Upper lobe of right lung (tissue), 1 donor: ENCODE data around the gene LINC00237. TPM values are rescaled to one million over a fixed set of nuclear protein-coding genes. Genes with fewer than 3 reads are reported as not detected.

Experiments
- ATAC-seq: fragments of 200-7000 bp; cut with Tn5 transposase; one replicate; pipeline ENCODE4 v1.9.1; 2020; ENCODE audit warnings: mild to moderate bottlenecking, moderate library complexity
- DNase-seq: peaks from one replicate; pipeline ENCODE4 v3.0.0-alpha.2; 2020
- H3K27ac ChIP-seq: fragments of 200-600 bp; one replicate; pipeline ENCODE4 v1.8.0; 2022
- H3K27me3 ChIP-seq: fragments of 200-600 bp; one replicate; pipeline ENCODE4 v1.8.0; 2022; ENCODE audit warnings: mild to moderate bottlenecking
- H3K36me3 ChIP-seq: fragments of 200-600 bp; one replicate; pipeline ENCODE4 v1.8.0; 2022
- H3K4me1 ChIP-seq: fragments of 200-600 bp; one replicate; pipeline ENCODE4 v1.8.0; 2022
- H3K4me3 ChIP-seq: fragments of 200-600 bp; one replicate; pipeline ENCODE4 v1.8.0; 2022; ENCODE audit warnings: mild to moderate bottlenecking
- H3K9me3 ChIP-seq: fragments of 200-600 bp; one replicate; pipeline ENCODE4 v1.8.0; 2022
- intact Hi-C: fragments of 100-400 bp; cut with DNase I; formaldehyde crosslinking; loops from one replicate; pipeline ENCODE4 v1.11.0; 2022
- total RNA-seq: library from RNA; stranded (reverse); fragmentation: NEBNext Ultra II Directional; extraction: Animal tissue kit (Norgen Biotek cat#: 25700); gene quantifications from one replicate; pipeline ENCODE4 v1.2.1, GENCODE V29; 2021
- TF ChIP-seq, protein P1 (sequence below): fragments of 200-600 bp; IDR thresholded peaks from one replicate; pipeline ENCODE4 v1.8.0; 2022; ENCODE audit warnings: antibody characterized with exemption
- donor health status: DM: no; HTN: yes; CAD: no; lungs with severe emphysema.

LINC00237 gene
- total RNA-seq, 1 donor from 2014 or later = not detected

DNA sequence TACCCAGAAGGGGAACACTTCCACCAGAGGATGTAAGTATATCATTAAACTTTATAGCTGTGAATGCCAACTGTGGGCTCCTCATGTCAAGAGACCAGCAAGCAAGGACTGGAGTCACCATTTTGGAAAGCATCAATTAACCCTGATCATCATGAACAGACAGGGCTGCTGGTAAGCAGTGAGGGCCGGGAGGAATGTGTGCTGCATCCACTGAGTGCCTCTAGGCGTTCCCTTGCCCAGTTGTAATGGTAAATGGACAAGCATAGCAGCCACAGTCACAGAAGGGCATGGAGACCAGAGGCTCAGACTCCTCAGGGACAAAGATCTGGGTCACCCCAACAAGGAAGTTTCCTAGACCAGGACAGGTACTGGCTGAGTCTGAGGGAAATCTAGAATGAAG, 23.6 kb downstream of the LINC00237 start:
- Histone ChIP-seq H3K27me3 (peaks cover 19% of the 10 kb centered on the region), H3K27ac (no peak overlapping the region), H3K36me3 (no peaks in the 10 kb centered on the region), H3K4me1 (no peaks in the 10 kb centered on the region), H3K4me3 (no peak overlapping the region), H3K9me3 (no peaks in the 10 kb centered on the region)
- TF ChIP-seq, protein P1, sequence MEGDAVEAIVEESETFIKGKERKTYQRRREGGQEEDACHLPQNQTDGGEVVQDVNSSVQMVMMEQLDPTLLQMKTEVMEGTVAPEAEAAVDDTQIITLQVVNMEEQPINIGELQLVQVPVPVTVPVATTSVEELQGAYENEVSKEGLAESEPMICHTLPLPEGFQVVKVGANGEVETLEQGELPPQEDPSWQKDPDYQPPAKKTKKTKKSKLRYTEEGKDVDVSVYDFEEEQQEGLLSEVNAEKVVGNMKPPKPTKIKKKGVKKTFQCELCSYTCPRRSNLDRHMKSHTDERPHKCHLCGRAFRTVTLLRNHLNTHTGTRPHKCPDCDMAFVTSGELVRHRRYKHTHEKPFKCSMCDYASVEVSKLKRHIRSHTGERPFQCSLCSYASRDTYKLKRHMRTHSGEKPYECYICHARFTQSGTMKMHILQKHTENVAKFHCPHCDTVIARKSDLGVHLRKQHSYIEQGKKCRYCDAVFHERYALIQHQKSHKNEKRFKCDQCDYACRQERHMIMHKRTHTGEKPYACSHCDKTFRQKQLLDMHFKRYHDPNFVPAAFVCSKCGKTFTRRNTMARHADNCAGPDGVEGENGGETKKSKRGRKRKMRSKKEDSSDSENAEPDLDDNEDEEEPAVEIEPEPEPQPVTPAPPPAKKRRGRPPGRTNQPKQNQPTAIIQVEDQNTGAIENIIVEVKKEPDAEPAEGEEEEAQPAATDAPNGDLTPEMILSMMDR = no peak
- no peak for DNase-seq
- intact Hi-C loops = no loop called here
- no peak for ATAC-seq

DNA sequence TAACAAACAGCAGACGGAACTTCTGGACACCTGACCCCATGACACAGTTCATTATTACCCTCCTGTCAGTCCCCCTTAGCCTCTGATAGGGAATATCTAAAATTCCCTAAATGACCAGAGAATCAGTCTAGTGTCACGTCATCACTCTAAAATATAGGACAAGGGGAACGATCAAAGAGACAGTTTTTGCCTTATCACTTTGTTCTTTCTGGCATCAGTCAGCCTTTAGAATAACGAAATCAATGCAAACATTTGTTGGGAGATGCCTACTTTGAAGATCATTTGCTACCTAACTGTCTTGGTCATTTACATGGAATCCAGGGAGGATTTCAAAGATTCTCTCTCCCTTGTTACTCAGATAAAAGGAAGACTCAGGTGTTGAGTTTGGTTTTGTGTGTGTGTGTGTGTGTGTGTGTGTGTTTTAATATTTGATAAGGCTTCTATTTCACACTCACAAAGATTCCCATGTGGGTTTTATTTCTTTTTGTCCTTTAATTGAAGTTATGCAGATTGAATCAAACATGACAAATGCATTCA, 28.3 kb downstream of the LINC00237 start:
- TF ChIP-seq, protein P1 = no peak
- no peaks in the 10 kb centered on the region for H3K4me1 ChIP-seq
- peaks cover 17% of the 10 kb centered on the region for H3K27me3 ChIP-seq
- H3K36me3 ChIP-seq = no peaks in the 10 kb centered on the region
- no peaks in the 10 kb centered on the region for H3K9me3 ChIP-seq
- intact Hi-C loops = no loop called here
- DNase-seq = no peak
- H3K27ac ChIP-seq = no peak overlapping the region
- no peak for ATAC-seq
- no peak overlapping the region for H3K4me3 ChIP-seq

DNA sequence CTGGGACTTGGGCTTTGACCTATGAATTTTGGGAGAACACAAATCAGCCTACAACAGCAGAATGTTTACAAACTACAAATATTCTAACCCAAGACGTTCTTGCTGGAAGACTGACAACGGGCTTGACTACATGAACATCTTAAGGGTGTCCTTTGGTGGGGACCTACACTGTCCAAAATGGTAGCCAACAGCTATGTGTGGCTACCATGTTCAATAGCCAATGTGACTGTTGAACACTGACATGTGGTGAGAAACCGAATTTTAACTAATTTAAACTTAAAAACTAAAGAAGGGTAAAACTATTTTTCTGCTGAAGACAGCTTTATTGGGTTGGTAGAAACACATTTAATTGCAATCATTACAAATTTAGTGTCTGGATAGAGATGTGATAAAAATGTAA, 30.1 kb downstream of the LINC00237 start:
- H3K27me3 ChIP-seq = peaks cover 5% of the 10 kb centered on the region
- no peaks in the 10 kb centered on the region for H3K4me1 ChIP-seq
- no peak for DNase-seq
- H3K36me3 ChIP-seq = no peaks in the 10 kb centered on the region
- H3K27ac ChIP-seq = no peak overlapping the region
- TF ChIP-seq, protein P1 = no peak
- no peak overlapping the region for H3K4me3 ChIP-seq
- intact Hi-C loops = no loop called here
- ATAC-seq = no peak
- H3K9me3 ChIP-seq = no peaks in the 10 kb centered on the region

DNA sequence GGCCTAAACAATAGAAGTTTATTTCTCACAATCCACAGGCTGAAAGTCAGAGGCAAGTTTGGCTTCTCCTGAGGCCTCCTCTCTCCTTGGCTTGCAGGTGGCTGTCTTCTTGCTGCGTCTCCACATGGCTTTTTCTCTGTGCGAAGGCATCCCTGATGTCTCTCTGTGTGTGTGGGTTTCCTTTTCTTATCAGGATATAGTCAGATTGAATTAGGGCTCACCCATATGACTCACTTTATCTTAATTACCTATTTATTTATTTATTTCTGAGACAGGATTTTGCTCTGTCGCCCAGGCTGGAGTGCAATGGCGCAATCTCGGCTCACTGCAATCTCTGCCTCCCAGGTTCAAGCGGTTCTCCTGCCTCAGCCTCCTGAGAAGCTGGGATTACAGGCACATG, 30.7 kb downstream of the LINC00237 start:
- no peaks in the 10 kb centered on the region for H3K4me1 ChIP-seq
- peaks cover 5% of the 10 kb centered on the region for H3K27me3 ChIP-seq
- intact Hi-C loops = no loop called here
- ATAC-seq = no peak
- no peak overlapping the region for H3K4me3 ChIP-seq
- no peaks in the 10 kb centered on the region for H3K36me3 ChIP-seq
- no peak overlapping the region for H3K27ac ChIP-seq
- H3K9me3 ChIP-seq = no peaks in the 10 kb centered on the region
- no peak for DNase-seq
- TF ChIP-seq, protein P1 = no peak

DNA sequence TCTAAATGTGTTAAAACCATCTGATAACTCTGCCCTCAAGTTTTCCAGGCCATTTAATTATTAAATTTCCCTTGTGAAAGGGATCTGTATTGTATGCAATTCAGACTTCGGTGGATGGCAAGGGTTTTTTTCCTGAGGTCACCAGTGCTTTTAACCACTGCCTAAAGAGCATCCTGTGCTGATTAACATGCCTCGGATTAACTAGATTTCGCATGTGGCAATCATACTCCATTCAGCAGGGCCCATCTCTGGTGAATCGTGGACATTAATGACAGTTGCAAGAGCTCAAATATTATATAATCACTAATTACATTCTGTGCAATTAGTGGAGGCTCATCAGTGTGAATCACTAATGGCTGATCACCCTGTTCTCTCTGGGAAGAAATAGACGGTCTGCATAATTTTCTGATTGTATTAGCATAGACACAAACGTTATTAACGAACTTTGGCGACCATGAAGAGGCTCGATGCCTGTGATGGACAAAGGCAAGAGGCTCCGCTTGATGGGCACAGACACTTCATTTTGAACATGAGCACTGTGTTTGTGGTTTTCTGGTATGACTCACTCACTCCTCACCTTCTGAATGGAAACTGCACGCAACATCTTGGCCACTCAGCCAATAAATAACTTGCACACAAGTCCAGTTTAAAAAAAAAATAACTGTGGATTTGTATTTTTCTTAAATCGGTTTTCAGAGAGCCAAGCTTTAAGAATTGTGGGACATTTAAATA, 31.4 kb downstream of the LINC00237 start:
- no peak for DNase-seq
- intact Hi-C loops = no loop called here
- TF ChIP-seq, protein P1 = no peak
- H3K4me1 ChIP-seq = no peaks in the 10 kb centered on the region
- no peaks in the 10 kb centered on the region for H3K9me3 ChIP-seq
- no peak overlapping the region for H3K4me3 ChIP-seq
- ATAC-seq = no peak
- H3K27me3 ChIP-seq = peaks cover 1% of the 10 kb centered on the region
- H3K36me3 ChIP-seq = no peaks in the 10 kb centered on the region
- H3K27ac ChIP-seq = no peak overlapping the region
